HG03064 (cell line): ENCODE data around the gene PTPRT.

Experiments
- ATAC-seq: cut with Tn5 transposase; IDR thresholded peaks from one replicate; pipeline ENCODE4 v1.9.1; 2021; ENCODE audit warnings: low read depth; ENCODE audit not compliant: unreplicated experiment

PTPRT gene

DNA sequence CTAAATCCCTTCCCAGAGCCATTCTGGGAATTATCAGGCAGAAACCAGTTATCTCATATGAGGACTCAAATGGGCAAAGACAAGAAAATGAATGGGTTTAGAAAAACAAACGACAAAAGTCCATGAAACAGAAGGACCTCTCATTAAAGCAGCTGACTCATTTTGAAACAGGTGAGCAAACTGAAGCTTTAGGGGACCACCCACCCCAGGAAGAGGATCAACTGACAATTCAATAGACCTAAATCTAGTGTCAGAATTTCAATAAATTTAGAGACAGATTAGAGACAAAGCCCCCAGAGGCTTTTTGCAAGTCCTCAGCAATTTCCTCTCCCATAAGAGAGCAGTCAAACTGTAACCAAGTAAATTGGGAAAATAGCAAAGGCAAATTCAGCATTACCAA lies 333.8 kb downstream of the PTPRT start:
- no peak for ATAC-seq

DNA sequence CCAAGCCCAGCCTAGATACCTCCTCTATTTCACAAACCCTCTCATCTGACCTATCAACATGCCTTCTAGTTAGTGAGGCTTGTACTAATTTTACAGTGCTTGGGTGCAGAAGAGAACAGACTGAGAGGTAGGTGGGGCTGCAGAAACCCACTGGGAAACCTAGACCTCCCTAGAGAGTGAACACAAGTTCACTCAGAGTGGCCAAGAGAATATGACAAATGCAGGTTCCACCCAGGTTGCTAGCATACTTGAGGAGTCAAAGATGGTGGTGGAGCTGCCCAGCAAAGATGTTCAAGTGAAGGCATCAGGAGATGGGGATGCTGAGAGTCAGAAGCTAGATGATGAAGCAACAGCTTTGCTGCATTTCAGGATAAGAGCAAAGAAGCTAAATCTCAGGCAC lies 337.0 kb downstream of the PTPRT start:
- no peak for ATAC-seq

DNA sequence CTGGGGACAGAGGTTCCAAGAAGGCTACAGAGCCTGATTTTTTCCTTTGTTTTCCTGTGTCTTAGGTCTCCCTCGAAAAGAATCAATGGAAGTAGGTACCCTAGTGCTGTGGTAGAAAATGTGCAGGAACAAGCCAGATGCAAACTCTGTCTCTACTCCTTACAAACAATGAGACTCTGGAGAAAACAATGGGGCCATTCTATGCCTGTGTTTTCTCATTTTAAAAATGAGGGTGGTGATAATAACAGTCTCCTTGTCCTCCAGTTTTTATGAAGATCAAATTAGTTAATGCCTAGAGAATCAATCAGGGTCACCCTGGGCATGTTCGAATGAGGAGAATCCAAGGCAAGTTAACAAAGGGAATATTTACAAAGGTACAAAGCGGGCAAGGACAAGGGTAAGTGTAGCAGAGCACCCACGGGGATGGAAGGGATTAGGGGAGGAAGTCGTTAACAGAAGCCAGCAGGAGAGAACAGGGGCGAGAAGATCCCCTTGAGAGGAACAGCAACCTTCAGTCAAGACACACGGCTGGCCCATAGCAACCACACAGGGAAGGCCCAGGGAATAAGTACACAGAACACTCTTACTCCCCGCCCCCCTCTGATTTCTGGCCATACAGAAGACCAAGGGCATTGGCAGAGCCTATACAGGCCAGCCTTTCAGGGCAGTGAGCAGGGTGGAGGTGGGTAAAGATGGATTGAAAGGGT lies 342.8 kb downstream of the PTPRT start:
- ATAC-seq = no peak

DNA sequence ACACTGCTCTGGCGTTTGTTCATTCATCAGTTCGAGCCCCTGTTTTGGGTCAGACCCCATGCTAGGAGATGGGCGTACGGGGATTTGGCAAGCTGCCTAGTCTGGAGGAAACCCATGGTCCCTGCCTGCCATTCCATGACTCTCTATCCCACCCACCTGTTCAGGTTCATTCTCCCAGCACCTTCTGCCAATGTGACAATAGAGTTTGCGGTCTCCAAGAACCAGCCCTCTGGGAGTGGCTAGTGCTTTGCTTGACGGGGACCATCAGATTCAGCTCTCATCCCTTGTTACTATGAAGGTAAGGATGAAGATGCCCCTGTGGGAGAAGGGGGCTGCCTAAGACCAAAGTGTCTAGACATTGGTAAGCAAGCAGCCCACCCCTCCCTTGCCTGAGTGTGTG lies 345.0 kb downstream of the PTPRT start:
- ATAC-seq = no peak

DNA sequence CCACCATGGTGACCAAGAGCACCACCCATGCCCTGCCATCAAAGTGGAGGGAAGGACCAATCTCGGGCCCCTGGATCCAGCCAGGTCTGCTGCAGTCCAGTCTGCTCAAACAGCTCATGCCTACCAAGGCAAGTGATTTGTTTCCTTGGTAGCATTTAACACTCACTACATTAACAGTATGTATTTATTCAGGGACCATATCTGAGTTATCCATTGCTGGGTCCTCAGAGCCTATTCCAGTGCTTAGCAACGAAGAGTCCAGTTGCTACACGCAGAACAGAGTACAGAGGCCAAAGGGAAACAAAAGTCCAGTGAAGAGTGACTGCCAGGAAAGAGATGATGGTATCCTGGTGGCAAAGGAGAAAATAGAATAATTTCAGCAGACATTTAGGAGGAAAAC lies 352.2 kb downstream of the PTPRT start:
- ATAC-seq = no peak

DNA sequence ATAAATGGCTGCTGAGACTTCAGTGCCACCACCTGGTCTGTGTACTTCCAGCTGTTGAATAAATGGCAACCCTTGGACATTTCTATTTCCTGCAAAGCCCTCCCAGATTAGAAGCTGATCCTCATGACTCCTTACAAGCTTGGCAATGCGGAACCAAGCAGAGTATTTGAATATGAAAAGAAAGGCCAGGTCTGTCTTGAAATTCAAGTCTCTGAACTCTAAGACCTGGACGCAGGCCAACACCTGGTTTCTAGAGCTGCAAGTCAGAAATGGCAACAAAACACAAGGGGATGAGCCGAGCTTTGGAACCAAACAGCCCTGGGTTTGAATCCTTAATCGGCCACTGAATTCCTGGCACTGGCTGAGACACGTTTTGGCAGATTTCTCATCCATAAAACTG lies 353.4 kb downstream of the PTPRT start:
- ATAC-seq = no peak

DNA sequence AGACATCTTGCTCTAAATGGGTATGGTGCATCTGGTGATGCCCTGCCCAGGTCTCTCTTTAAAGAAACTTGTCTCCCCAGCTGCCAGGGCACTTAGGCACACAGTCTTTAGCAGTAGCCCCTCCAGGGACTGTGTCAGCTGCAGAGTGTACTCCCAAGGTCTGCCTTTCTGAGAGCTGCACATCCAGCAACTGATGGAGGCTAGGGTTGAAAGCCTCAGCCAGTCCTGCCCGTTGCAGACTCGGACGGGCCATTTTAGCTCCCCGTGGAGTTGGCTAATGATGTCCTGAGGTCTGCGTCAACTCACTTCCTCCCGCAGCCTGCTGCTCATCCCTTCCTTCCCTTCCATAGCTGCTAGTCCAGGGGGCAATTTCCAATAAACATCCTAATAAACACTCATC lies 381.8 kb downstream of the PTPRT start:
- no peak for ATAC-seq

DNA sequence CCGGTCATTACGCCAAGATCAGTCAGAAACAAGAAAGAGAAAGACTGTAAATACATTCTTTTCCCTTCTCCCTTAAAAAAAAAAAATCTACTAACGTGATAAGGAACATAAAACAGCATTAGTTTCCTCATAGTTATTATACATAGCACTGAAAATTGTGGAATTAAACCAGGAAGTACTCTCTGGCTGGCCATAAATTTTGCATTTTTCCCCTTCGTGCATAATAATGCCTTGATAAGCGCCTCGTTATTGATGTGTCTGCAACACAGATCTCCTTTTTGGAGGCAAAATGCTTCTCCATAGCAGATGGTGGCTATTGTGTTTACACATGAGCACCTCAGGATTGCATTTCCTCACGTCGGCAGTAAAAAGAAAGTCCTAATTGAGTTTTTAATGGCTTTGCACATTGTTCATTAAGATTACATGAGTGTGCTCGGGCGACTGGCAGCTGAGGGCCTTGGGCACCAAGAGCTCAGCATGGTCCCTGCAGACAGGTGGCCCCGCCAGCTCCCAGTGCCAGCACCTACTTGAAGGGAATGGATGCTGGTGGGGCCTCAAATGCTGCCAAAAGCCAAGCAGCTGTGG lies 394.5 kb downstream of the PTPRT start:
- ATAC-seq = no peak

DNA sequence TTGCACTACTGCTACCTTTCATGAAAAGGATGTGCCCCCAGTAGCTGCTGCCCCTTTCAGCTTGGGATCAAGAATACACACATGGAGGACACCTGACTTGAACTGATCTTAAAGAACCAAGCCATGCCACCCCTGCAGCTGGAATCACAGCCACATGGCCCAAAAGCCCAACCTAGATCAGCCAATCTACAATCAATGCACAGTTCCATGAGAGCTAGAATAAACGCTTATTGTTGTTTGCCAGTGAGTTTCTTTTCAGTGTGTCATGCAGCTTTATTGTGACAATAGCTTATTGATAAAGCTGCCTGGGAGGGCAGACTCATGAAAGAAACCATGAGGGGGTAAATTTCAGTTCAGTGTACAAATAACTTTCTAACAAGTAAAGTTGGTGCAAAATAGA lies 397.7 kb downstream of the PTPRT start:
- ATAC-seq = no peak

DNA sequence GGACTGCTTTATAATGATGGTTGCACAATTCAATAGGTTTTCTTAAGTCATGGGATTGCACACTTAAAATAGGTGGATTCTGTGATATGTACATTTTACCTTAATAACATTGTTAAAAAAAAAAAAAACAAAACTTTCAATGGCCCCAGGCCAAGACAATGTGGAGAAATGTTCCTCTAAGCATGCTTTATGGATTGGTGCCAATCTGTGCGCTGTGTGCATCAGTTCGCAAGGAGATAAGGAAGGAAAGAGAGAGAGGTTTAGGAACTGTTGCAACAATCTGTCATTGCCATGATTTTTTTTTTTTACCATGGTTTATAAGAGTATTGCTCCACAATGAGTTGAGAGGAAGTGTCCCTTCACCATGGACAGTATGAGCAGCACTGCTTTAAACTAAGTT lies 399.6 kb downstream of the PTPRT start:
- no peak for ATAC-seq

DNA sequence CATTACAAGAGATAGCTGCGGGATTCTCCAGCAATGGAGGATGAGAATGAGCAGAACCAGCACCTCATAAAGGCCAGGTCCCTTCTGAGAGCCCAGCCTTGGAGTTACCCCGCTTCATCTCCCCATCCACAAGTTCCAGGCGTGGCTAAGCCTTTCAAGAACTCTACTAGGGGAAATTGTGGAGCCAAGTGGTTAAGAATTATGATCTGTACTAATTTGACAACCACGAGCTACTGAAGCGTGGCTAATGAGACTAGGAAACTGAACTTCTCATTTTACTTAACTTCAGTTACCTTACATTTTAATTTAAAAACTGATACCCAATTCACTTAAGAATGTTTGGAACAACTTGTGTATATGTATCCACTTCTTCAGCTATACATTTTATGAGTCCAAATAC lies 401.0 kb downstream of the PTPRT start:
- no peak for ATAC-seq

DNA sequence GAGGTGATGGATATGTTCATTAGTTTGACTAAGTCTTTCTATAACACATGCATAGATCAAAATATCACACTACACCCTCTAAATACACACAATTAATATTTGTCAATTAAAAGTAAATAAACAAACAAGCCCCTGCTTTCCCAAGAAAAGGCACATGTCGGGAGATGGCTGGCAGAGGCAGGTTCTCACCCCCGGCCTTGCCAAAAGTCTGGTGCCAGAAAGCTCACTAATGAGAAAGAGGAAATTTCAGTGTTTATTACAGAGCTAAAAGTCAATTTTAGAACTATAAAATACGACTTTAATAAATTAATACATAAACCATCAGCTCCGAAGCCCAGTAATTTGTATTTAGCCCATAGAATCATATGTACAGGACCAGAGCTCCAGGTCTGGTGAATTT lies 404.7 kb downstream of the PTPRT start:
- no peak for ATAC-seq

DNA sequence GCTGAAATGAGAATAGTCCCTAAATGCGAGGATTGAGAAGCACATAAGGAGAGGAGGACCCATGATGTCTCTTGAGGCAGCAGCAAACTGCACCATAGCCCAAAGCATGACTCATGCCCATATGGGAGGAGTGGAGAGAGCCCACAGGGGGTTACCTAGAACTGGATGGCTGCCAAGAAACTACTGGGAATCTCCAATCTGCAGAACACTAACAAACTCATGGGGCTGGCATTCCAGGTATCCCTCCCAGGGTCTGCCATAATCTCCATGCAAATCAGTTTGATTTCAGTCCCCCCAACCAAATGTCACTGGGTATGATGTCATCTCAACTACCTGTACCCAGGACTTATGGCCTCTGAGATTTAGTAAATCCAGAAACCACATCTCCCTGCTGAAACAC lies 410.5 kb downstream of the PTPRT start:
- no peak for ATAC-seq

DNA sequence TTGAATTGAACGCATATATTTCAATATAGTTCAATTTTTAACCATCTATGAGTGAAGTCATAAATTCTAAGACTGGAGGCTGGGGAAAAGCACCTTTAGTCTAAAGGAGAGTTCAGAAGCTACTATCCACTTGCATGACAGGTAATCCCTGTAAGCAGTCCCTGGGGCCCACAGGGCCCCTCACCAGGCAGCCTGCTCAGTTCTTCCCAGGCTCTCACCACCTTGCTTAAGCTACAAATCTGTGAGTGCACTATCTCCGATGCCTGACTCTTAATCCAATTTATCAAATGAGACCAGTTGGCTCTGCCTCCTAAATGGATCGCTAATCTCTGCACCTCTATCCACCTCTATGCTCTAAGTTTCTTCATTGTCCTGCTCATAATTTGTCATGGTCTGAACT lies 413.8 kb downstream of the PTPRT start:
- ATAC-seq = no peak

DNA sequence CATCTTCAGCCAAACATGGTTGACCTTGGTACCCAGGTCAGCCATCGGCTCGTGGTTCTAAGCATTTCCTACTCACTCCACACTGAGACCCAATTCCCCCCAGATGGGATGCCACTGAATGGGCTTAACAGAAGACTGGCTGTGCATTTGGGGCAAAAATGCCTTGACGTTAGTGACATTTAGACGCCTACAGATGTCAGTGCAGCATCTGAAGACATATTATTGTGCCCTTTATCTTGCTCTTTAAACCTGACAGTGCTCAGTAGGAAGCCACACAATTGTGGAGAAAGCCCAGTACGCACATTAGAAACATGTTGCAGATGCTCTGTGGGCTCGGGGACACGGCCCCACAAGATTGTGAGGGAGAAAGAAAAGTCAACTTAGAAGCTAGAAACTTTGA lies 414.7 kb downstream of the PTPRT start:
- no peak for ATAC-seq

DNA sequence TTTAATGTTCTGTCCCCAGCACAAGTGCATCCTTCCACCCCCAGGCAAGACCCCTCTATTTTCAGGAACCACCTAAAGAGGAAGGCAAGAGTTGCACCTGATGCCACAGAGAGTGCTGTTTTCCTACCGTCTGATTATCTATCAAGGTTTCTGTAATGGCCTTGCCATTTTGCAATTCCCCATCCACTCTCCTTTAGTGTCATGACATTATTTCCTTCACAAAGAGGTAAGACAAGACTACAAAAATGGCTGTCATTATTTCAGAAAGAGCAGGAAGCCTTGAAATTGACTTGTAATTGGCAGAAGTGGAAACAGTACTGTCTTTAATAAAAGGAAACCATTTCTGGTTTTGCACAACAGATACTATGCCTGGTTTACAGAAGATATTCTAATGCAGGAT lies 426.7 kb downstream of the PTPRT start:
- ATAC-seq = no peak

DNA sequence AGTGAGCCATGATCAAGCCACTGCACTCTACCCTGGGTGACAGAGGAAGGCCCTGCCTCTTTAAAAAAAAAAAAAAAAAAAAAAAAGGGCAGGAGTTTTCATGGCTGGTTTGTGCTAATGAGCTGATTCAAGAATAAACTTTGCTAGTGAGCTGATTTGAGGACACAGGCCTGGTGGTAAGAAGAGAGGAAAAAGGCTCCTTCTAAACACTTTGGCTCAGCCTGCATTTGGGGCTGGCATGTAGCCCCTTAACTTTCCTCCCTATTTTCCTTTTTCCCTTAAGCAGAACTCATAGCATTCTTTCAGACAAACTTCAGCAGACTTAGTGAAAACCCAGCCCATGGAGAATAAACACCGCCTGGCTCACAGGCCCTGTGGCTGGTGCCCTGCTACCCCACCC lies 432.7 kb downstream of the PTPRT start:
- no peak for ATAC-seq

DNA sequence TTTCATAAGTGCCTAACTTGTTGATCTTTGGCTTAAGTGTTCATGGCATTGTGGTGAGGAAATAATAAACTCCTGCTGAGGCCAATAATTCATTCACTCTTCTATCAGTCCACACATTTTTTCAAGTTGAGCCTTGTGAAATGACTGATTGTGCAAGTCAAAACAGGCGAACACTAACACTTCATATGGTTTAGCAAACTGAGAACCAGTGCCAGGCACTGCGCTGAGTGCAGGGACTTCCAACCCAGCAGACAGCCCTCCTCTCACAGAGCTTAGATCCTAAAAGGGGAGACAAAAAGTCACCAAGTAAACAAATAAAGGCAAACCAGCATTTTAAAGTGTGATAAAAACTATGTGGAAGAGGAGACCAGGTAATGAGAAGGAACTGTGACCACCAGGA lies 435.0 kb downstream of the PTPRT start:
- ATAC-seq = no peak

DNA sequence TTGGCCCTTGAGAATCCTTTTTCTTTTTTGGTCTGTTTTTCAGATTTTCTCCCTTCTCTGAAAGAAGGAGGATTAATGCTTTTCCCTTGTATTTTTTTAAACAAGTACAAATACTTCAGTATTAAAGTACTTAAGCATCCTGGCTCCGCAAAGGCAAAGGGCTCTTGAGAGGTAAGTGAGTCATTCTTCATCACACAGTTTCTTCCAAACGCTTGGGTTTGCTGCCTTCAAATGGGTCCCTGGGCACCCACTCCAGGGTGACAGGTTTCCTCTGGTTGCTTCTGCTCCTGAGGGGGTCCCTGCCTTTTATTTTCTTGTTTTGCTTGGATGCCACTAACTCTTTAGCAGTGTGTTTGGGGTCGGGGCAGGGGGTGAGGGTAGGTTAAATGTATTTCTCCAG lies 437.1 kb downstream of the PTPRT start:
- no peak for ATAC-seq

DNA sequence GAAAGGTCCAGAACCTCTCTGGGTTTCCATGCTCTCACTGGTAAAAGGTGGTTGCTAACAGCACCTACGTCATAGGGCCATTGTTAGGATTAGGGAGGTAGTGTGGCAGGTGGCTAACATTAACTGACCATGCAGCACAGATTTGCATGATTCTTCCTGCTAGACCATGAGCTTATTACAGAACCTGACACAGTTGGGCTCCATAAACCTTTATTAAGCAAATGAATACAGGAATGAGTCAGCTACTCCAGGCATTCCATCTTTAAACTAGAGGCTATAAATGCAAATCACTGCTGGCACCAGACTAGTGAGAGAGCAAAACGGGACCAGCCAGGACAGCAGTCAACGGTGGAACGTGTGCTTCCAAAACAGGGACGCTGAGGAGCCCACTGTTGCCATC lies 440.1 kb downstream of the PTPRT start:
- no peak for ATAC-seq

DNA sequence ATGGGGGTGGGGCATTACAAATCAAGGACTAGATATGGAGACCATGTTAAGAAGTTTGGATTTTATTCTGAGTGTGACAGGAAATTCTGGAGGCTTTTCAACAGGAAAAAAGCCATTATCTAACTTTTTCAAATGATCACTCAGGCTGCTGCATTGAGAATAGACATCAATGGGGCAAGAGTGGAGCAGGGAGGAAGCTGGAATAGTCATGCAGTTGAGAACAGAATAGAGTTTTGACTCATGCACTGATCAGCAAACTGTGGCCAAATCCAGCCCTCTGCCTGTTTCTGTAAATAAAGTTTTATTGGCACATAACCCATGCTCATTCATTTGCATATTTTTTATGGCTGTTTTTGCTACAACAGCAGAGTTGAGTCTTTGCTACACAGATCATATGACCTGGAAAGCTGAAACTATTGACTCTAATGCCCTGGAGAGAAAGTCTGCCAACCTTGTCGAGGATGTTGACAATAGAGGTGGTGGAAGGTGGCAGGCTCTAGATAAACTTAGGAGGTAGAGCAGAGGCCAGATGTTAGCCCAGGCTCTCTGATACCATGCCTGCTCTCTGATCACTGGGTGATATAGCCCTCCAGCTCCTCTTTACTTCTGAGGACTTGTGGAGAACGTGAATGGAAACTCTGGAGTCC lies 441.8 kb downstream of the PTPRT start:
- ATAC-seq = no peak

DNA sequence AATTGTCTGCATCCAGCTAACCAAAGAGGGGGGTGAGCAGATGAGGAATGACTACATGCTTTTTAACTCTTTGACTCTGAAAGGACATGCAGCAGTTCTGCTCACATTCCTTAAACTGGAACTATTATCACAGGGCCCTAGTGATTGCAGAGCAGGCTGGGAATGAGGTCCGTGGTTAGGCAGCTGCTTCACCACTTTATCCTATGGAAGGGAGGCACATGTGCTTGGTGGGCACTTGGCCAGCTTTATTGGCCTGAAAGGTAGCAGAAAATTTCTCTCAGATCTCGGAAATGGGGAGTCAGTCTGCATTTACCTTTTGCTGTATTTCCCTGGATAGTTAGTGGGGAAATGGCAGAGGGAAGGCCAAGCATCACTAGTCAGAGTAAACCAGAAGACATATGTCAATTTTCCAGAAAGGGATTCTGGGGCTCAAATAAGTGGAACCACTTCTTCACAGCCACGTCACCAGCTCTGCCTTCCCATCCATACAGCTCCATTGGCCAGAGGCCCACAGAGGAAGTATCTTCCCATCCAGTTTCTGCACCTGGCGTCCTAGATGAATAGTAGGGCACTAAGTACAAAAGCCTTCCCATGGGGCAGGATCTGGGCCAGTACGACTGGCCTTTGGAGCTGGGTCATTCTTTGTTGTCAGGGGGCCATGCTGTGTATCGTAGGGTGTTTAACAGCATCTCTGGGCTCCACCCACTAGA lies 444.8 kb downstream of the PTPRT start:
- no peak for ATAC-seq
